GM15510 (cell line): ENCODE results near the gene IL22RA2.

Source experiments
- POLR2A ChIP-seq: IDR thresholded peaks from 3 replicates; pipeline ENCODE4 v1.6.1; 2011; ENCODE audit warnings: borderline replicate concordance; ENCODE audit not compliant: insufficient read length; ENCODE audit errors: extremely low read depth

Gene IL22RA2

DNA sequence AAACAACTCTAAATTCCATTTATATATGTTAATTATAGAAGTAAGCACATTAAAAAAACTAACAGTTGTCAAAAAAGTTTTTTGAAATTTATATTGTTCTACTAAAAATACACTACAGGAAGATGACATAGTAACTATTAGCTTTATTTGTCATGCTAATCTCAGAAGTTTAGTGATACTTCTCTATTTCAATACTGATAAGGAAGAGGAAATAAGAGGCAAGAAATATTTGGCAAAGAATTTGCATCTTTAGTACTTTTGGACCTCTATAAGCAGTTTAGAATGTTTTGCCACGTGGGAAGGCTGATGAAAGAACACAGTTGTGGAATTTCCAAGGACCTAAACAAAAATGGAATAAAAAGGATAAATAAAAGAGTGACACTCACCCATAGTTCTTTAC is 33.1 kb upstream of the IL22RA2 start:
- TF ChIP-seq POLR2A: no peak

DNA sequence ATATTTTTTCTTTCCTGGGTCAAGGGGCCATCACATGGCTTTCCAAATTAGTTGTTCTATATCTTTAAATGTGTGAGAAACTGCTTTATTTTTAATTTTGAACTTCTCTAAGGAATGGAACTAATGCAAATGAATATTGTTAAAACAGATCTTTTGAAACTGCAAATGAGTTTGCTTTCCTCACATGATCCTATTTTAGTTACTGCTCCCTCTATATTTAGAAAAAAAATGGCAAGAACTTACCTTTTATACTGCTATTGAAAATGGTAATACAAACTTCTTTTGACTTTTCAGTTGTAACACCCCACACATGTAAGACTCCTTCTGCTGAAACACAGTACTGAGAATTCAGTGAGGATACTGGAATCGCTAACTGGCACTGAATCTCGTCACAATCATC is 29.8 kb upstream of the IL22RA2 start:
- no peak for TF ChIP-seq POLR2A

DNA sequence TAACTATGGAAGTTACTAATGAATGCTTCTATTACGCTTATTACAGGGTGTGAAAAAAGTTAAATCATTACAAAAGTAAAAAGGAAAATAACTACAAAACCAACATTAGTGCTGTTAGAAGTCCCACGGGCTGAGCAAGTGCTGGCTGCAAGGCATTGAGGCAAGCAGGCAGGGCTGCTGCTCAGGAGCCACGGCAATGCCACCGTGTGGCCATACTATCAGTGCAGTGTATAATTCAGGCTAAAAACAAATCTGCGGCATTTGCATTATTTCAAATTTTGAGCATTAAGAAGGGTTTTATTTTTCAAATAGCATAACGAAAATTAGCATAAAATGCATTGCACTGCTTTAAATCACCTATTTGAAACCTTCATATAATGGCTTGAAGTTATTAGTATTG is 28.6 kb upstream of the IL22RA2 start:
- no peak for TF ChIP-seq POLR2A

DNA sequence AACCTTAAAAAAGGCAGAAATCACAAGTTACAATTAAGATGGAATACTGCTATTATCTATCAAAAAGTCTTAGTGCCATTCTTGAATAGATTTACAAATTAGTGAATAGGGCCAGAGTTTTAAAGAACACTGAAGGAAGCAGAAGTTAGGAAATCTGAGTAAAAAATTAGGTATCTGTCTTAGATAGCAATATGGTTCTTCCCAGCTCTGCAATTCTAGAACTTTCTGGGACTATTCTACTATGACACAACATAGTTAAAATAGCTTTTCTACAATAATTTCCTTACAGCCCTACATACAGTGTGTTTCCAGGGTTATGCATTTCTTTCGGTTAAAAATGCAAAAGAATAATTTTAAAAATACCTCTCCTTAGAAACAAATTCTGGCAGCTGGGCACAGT is 27.6 kb upstream of the IL22RA2 start:
- no peak for TF ChIP-seq POLR2A

DNA sequence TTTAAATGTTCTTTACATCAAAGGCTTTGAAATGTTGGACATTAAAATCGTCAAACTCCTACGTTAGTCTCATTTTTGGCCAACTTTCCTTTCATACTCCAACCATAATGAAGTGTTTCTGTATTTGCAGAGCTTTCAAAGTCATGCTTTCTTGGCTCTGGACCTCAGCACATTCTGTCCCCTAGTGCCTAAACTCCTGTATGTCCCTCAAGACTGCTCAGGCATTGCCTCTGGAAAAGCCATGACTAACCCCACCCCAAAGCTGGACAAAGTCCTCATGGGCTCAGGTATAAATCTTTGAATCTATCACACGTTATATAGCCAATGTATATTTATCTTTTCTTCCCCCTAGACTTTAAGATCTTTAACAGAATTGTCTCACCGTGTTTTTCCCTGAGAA is 26.8 kb upstream of the IL22RA2 start:
- no peak for TF ChIP-seq POLR2A

DNA sequence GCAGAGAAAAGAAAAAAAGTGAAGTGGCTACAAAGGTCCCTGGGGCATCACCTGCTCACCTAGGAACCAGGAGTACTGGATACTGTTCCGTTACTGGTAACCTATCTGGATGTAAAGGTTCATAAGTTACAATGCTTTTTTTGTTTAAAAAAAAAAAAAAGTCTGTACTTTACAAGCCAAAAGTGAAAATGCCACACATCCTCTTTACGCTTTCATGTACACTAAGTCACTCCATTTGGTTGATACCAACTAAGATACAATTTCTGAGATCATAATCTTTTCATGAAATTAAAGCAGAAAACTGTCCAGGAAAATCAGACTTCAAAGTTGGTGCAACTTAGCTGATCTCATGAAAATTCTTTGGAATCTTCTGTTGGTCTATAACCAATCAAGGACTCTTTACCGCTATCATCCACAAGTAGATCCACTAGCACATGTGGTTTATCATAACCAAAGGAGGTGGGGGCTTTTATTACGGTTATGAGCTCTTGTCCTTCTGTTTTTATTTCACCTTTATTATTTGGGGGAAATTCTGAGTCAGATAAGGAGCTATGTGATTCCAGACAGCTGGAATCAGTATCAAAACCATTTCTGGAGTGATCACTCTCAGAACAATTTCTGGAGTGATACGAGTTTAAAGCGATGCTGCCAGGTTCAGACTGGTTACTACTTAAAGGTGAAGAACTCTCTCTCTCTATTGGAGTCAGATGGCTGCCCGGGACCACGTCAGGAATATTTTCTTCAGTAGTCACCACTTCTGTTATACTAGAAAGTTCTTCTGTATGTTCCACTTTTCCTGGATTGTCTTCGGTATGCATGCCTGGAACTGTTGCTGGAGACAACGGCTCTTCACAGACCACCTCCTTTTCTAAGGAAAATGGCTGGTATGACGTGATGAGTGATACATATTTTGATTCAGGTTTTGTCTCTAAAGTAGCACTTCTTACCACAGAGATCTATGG is 24.5 kb upstream of the IL22RA2 start:
- no peak for TF ChIP-seq POLR2A

DNA sequence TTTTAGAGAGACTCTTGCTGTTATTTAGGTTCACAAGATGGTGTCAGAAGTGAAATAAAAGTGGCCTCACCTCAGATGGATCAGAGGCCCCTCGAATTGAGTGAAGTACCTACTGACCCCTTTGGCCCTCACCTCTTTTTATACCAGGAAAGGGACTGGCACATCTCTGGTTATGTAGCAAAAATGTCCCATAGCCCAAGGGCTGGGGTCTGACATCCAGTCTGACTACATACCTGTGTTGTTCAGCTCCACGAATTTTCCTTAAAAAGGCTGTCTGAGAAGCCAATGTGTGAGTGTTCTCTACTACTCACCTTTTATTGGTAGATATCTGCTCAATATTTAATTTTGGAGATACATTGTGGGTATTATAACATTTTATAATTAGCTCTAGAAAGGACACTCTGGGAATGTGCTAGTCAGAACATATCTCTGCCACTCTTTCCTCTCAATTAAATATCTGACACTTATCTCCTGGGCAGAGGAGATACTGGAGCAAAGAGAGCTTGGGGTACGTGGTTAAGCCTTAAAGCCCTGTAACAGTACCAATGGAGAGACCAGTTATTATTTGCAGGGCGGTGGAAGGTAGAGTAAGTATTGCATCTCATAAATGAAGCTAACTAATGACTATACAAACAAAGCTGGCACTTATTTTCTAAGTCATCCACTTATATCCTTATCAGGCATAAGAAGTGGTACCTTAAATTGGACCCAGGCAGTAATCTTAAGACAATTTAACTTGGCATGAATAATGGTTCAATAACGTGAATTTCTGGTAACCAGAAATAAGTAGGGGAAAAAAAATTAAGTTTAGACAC is 20.0 kb upstream of the IL22RA2 start:
- TF ChIP-seq POLR2A: no peak

DNA sequence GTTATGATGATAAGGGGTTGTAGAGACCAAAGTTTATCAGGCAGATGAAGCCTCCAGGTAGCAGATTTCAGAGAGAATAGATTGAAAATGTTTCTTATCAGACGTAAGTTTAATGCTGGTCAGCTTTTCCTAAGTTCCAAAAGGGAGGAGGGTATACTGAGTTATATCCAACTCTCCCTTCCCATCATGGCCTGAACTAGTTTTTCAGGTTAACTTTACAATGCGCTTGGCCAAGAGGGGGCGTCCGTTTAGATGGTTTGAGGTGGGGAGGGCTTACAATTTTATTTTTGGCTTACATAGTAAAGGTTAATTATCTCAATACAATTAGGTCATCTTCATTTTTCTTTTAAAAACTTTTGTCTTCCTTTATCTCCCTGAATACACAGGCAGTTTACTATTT is 19.4 kb upstream of the IL22RA2 start:
- no peak for TF ChIP-seq POLR2A

DNA sequence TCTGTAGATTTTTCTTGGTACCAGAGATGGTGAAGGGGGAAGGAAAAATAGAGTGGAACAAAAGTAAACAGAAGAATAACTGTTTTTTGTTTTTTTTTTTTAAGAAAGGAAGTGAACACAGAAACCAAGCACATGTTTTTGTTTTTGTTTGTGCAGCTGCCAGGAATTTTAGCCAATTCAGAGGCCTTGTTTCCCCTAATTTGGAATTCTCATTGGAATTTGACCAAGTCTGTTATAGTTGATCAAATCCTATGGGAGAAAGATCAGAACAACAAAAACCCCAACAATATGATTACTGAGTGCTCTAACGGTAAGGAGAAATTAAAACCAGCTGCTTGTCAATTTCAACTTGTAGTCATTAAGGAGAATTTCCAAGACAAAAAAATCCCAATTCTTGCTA is 18.2 kb upstream of the IL22RA2 start:
- no peak for TF ChIP-seq POLR2A

DNA sequence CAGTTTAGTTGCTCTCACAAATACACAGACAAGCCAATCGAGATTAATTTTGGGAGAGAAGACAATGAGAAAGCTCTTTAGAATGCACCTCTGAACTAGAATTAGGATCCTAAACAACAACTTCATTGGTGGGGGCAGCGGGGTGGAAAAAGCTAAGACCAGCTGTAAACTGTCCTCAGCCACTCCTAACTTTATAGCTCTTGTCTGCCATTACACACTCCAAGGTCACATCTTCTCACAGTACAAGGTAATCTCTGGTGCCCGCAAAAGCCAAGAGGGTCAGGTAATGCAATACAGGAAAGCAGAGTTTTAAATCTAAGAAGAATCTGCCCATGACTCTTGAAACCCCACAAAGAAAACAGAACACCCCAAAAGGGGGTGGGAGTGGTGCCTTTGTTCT is 17.8 kb upstream of the IL22RA2 start:
- TF ChIP-seq POLR2A: no peak

DNA sequence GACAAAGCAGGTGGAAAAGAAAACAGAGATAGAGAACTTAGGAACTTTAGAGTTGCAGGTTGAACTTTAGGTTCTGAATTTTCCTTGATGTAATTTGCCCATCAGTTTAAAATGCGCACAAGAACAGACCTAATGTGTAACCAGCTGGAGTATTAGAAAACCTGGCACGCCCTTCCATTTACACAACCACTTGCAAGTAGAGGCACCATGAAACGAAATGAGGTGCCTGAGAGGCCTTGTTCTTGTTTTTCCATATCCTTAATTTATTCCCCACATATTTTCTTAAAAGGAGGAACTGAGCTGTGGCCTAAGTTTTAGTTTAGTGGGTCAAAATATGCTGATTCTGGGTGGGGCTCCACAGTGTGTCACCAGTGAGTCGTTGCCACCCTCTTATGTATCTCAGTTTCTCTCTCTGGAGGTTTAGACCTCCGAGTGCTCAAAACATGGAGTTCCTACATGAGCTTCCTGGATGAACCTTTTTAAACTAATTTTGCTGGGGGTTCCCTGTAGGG is 17.2 kb upstream of the IL22RA2 start:
- no peak for TF ChIP-seq POLR2A

DNA sequence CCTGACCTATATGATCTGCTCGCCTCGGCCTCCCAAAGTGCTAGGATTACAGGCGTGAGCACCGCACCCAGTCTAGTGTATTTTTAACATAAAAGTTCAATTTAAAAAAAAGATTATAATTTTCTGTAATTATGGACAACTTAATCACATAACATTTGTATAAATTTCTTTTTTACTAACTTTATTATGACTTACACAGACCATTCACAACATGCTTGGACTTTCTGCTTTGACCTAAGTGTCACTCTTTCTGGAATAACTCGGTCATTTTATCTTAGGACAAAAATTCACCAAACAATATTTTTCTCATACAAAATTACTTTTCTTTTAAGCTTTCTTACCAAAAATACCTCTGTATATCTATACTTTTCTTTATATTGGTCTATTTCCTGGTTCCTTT is 15.4 kb upstream of the IL22RA2 start:
- TF ChIP-seq POLR2A: no peak

DNA sequence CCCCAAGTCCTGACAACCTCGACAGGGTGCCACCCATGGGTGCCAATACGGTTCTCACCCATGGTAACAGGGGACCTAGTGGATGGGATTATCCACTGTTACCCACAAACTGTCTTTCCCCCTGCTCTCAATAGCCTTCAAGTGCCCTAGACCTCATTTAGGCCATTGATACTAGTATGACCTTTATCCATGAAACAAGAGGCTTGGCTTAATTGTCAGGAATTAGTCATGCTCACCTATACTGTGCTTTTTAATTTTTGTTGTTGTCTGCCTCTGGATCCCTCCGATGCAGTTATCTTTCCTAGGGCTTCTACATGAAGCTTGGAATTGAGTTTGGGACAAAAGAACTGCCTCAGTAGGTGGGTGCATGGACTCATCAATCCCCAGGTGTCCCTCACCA is 11.8 kb upstream of the IL22RA2 start:
- TF ChIP-seq POLR2A: no peak

DNA sequence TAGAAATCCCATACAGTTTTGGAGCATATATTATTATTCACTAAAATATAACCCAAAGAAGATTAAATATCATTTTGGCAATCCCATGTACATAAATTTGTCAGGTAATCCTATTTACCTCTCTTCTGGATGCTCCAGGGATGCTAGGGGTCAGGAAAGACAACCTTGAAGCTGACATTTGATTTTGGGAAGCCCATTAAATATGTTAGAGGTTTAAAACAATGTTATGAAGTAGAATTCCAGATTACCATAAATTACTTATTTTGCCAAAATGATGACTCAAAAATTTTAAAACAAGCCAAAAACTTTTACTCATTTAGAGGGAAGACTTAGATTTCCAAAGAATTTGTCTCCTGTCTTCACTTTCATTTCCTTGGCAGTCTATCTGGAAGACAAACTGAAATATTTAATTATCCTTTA is 9.2 kb upstream of the IL22RA2 start:
- TF ChIP-seq POLR2A: no peak

DNA sequence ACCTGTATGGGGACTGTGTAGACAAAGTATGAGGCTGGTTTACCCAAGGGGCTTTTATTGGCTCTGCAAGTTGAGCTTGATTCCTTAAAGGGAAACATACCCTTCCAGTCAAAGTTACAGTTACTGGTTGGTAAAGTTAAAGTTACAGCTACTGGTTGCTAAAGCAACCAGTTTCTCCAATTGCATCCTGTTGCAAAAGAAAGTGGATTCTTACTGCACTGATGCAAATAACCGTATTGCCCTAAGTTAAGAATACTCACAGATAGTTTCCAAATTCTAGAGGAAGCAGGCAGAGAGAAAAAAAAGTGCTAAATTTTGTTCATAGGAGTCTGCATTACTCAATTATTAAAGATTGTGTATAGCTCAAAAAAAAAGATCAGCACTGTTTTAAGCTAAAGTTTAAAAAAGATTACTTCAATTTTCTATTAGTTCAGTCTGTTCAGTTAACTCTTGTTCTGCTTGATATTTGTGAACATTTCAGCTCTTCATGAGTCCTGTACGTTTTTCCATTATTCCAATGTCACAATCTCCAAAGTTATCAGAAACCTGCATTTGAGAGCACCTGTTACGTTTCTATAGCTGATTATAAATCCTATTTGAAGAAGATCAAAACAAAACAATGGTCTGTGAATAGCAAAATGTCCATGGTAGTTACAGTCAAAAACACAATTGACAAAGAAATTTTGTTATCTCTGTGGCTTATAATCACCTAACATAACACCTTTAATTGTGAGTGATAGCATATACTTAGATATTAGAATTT is 8.6 kb upstream of the IL22RA2 start:
- no peak for TF ChIP-seq POLR2A

DNA sequence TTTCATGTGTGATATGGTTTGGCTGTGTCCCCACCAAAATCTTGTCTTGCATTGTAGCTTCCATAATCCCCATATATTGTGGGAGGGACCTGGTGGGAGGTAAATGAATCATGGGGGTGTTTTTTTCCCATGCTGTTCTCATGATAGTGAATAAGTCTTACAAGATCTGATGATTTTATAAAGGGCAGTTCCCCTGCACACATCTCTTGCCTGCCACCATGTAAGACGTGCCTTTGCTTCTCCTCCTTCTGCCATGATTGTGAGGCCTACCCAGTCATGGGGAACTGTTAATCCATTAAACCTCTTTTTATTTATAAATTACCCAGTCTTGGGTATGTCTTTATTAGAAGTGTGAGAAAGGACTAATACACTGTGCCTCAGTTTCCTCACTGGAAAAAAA is 4.2 kb upstream of the IL22RA2 start:
- TF ChIP-seq POLR2A: no peak

DNA sequence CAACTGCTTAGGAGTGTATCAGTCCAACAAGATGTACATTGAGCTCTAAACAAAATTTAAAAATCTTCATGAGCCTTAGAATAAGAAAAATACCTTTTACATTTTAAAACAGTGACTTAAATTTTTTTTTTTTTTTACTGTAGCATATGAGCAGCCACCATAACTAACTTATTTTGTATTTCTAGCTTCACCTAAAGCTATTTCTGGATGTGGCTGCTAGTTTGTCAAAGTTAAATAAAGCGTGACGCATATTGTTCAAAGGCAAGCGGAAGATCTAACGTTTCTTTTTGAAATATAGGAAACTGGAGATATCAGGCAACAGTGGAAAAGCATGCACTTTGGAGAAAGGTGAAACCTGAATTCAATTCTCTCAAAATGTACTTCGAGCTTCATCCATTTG is 3.3 kb upstream of the IL22RA2 start:
- no peak for TF ChIP-seq POLR2A
